HEK293T (cell line): ENCODE results near the gene WIPF3.

Experiments
- CTCF ChIA-PET: fragments of 350-600 bp; formaldehyde crosslinking; extraction: SDS; loops from one replicate; lab custom pipeline; 2021; ENCODE audit warnings: antibody characterized with exemption, inconsistent platforms; lab: Yijun Ruan, JAX
- POLR2A ChIA-PET: fragments of 350-600 bp; formaldehyde crosslinking; extraction: SDS; loops from one replicate; lab custom pipeline; 2020; ENCODE audit warnings: antibody characterized with exemption, inconsistent platforms; lab: Yijun Ruan, JAX
- DNase-seq: peaks from one replicate; pipeline ENCODE4 v3.0.0; 2012; ENCODE audit warnings: mixed read lengths; ENCODE audit errors: extremely low spot score
- ARNT ChIP-seq: fragments of 450-650 bp; IDR thresholded peaks from 2 replicates; pipeline ENCODE4 v1.6.1; 2017; ENCODE audit warnings: mild to moderate bottlenecking
- BHLHE40 ChIP-seq: fragments of 450-650 bp; IDR thresholded peaks from 2 replicates; pipeline ENCODE4 v1.6.1; 2016; ENCODE audit warnings: mild to moderate bottlenecking, moderate library complexity, borderline replicate concordance
- CTBP1 ChIP-seq: fragments of 450-650 bp; IDR thresholded peaks from 2 replicates; pipeline ENCODE4 v1.6.1; 2016; ENCODE audit warnings: borderline replicate concordance
- ELF4 ChIP-seq: fragments of 450-650 bp; IDR thresholded peaks from 2 replicates; pipeline ENCODE4 v1.6.1; 2017; ENCODE audit warnings: antibody characterized with exemption
- FOXA1 ChIP-seq: fragments of 450-650 bp; IDR thresholded peaks from 2 replicates; pipeline ENCODE4 v1.6.1; 2016; ENCODE audit warnings: mild to moderate bottlenecking
- FOXK2 ChIP-seq: fragments of 450-650 bp; IDR thresholded peaks from 2 replicates; pipeline ENCODE4 v1.6.1; 2016; ENCODE audit warnings: mild to moderate bottlenecking
- FOXM1 ChIP-seq: fragments of 450-650 bp; IDR thresholded peaks from 2 replicates; pipeline ENCODE4 v1.6.1; 2017; ENCODE audit warnings: mild to moderate bottlenecking, borderline replicate concordance
- HDGF ChIP-seq: fragments of 450-650 bp; IDR thresholded peaks from 2 replicates; pipeline ENCODE4 v1.6.1; 2017; ENCODE audit warnings: antibody characterized with exemption, borderline replicate concordance
- L3MBTL2 ChIP-seq: fragments of 450-650 bp; conservative IDR thresholded peaks from 2 replicates; pipeline ENCODE4 v1.6.1; 2016; ENCODE audit warnings: mild to moderate bottlenecking
- LEF1 ChIP-seq: fragments of 450-650 bp; IDR thresholded peaks from 2 replicates; pipeline ENCODE4 v1.6.1; 2017; ENCODE audit warnings: mild to moderate bottlenecking, borderline replicate concordance
- NFRKB ChIP-seq: fragments of 450-650 bp; IDR thresholded peaks from 2 replicates; pipeline ENCODE4 v1.6.1; 2016; ENCODE audit warnings: mild to moderate bottlenecking, moderate library complexity
- SP1 ChIP-seq: fragments of 450-650 bp; IDR thresholded peaks from 2 replicates; pipeline ENCODE4 v1.6.1; 2017
- SUZ12 ChIP-seq: fragments of 450-650 bp; IDR thresholded peaks from 2 replicates; pipeline ENCODE4 v1.6.1; 2016; ENCODE audit warnings: mild to moderate bottlenecking
- TARDBP ChIP-seq: fragments of 450-650 bp; IDR thresholded peaks from 2 replicates; pipeline ENCODE4 v1.6.1; 2016
- ZNF384 ChIP-seq: fragments of 450-650 bp; IDR thresholded peaks from 2 replicates; pipeline ENCODE4 v1.6.1; 2016
- TF ChIP-seq, protein P1 (sequence below): fragments of 450-650 bp; IDR thresholded peaks from 2 replicates; pipeline ENCODE4 v1.6.1; 2016

The WIPF3 gene

DNA sequence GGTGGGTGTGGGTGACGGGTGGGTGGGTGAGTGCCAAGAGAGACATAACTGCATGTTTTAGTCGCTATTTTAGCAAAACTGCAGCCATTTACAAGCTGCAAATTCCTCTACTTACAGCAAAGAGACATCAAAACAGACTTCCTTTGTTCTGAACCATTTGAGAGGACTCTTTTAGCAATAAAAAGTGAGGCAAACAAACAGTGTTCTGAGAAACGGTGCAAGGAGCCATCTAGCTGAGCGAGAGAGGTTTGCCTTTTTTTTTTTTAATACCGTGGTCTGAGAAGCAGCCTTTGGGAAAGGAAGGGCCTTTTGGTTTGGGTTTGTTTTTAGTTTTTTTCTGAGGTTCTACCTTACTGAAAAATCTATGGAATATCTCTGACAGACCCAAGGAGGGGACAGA, 120.4 kb downstream of the WIPF3 start:
- TF ChIP-seq SP1 (no peak), CTBP1 (no peak), TARDBP (no peak), FOXM1 (no peak), SUZ12 (no peak), ZNF384 (no peak), NFRKB (no peak), BHLHE40 (no peak), LEF1 (no peak)
- TF ChIP-seq, protein P1, sequence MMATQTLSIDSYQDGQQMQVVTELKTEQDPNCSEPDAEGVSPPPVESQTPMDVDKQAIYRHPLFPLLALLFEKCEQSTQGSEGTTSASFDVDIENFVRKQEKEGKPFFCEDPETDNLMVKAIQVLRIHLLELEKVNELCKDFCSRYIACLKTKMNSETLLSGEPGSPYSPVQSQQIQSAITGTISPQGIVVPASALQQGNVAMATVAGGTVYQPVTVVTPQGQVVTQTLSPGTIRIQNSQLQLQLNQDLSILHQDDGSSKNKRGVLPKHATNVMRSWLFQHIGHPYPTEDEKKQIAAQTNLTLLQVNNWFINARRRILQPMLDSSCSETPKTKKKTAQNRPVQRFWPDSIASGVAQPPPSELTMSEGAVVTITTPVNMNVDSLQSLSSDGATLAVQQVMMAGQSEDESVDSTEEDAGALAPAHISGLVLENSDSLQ, result no peak
- ChIA-PET POLR2A (no interaction called here), CTCF (no interaction called here)
- no peak for DNase-seq

DNA sequence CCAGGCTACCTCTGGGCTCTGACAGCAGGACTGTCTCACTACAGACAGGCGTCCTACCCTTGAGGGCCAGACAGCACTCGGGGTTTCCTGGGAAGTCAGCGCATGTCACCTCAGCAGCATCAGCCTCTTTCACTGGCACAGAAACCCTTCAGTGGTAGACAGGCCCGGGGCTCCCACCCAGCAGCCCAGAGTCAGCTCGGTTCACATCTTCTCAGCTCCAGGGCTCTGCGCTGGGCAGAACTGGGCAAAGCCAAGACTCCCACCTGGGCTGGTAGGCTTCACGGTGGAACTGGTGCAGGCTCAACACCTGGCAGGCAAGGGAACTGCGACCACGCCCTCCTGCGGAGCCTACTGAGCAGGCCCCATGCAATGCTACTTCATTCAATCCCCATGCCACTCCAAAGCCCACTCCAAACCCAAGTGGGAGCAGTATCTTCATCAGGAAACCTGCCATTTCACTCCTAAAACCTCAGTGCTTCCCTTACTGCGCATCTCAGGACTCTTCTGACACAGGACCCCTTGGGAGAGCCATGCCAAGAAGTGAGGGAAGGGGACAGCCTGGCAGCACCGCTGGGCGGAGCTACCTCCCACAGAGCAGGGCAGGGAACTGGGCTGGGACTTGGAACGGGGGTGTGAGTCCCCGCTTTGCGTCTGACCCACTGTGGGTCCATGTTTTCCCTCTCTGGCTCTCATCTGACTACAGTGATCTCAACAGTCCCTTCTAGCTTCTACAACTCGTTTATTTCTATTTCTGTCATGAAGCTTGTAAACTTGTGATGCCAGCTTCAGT, 122.9 kb downstream of the WIPF3 start:
- CTCF ChIA-PET, result interaction anchor here (0.6 kb wide), 1 partner anchor 121 kb away, joined by 3 read pairs; no protein-coding TSS in a partner anchor
- DNase-seq, result no peak
- POLR2A ChIA-PET, result no interaction called here
- TF ChIP-seq SP1 (no peak), FOXK2 (no peak), HDGF (no peak), ZNF384 (no peak), BHLHE40 (no peak), LEF1 (no peak), FOXA1 (no peak), SUZ12 (no peak), TARDBP (no peak), ELF4 (no peak), NFRKB (no peak), L3MBTL2 (no peak), ARNT (no peak)
- TF ChIP-seq, protein P1, result no peak

DNA sequence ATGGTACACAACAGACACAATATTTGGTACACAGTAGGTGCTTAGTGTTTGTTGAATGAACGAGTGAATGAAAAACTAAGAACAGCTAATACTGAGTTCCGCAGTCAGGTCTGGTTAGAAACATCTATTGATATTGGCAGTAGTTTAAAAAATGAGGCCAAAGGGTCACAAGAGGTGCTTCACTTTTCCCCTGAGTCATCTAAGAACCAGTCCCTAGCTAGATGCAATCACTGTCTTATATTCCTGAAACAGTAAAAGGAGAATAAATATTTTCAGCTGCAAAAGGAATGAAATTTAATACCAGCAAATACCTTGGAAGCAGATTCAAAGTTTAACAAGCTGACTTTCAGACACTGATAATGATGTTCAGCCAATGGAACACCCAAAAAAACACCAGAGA, 128.8 kb downstream of the WIPF3 start:
- CTCF ChIA-PET, result interaction anchor here (0.8 to 2.0 kb wide), 2 partner anchors 23 to 126 kb away, joined by 3 to 4 read pairs; no protein-coding TSS in a partner anchor
- POLR2A ChIA-PET, result no interaction called here
- no peak for TF ChIP-seq CTBP1
- TF ChIP-seq LEF1, result no peak
- TF ChIP-seq L3MBTL2, result no peak
- no peak for TF ChIP-seq TARDBP
- no peak for TF ChIP-seq ELF4
- TF ChIP-seq SP1, result no peak
- no peak for TF ChIP-seq SUZ12
- TF ChIP-seq FOXA1, result no peak
- TF ChIP-seq FOXK2, result no peak
- DNase-seq, result no peak

DNA sequence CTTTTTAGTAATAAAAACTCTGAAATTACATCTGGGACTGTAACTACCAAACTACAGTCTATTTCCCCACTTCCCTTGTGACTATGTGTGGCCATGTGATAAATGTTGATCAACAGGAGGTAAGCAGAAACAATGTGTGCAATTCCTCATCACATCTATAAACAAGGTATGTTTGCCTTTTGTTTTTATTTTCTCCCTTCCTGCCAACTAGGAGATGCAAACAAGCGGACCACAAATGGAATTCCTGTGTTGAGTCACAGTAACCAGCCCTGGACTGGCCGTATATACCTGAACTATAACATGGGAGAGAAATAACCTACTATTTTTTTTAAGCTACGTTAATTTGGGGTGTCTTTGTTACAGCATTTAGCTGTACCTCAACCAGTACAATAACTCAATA, 130.8 kb downstream of the WIPF3 start:
- POLR2A ChIA-PET, result no interaction called here
- TF ChIP-seq CTBP1, result no peak
- no peak for TF ChIP-seq SUZ12
- TF ChIP-seq HDGF, result no peak
- no peak for TF ChIP-seq ARNT
- no peak for TF ChIP-seq ELF4
- no peak for TF ChIP-seq TARDBP
- no peak for TF ChIP-seq ZNF384
- TF ChIP-seq SP1, result no peak
- TF ChIP-seq FOXK2, result no peak
- no peak for TF ChIP-seq L3MBTL2
- TF ChIP-seq NFRKB, result no peak
- no peak for TF ChIP-seq FOXA1
- no peak for TF ChIP-seq LEF1
- no peak for TF ChIP-seq FOXM1
- TF ChIP-seq, protein P1, result no peak
- TF ChIP-seq BHLHE40, result no peak
- no peak for DNase-seq
- CTCF ChIA-PET, result no interaction called here

DNA sequence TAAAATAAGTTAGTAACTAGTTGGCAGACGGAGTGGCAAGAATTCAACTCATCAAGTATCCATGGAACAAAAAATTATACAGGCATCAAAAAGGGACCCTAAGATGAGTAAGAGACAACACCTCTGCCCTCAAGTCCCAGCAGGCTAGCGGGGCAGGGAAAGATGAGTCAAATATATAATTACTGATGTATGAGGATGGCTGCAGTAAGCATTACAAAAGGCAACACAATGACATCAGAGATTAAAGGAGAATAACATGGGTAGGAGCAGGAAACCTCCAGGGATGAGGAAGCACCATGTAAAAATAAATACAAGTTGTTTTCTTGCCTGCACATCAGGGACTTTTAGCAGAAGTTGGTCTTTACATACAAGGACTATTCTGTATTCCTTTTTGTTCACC, 133.9 kb downstream of the WIPF3 start:
- ChIA-PET CTCF (interaction anchor here (0.6 kb wide), 1 partner anchor 38 kb away, joined by 5 read pairs; no protein-coding TSS in a partner anchor), POLR2A (no interaction called here)
- no peak for DNase-seq
- no peak for TF ChIP-seq L3MBTL2

DNA sequence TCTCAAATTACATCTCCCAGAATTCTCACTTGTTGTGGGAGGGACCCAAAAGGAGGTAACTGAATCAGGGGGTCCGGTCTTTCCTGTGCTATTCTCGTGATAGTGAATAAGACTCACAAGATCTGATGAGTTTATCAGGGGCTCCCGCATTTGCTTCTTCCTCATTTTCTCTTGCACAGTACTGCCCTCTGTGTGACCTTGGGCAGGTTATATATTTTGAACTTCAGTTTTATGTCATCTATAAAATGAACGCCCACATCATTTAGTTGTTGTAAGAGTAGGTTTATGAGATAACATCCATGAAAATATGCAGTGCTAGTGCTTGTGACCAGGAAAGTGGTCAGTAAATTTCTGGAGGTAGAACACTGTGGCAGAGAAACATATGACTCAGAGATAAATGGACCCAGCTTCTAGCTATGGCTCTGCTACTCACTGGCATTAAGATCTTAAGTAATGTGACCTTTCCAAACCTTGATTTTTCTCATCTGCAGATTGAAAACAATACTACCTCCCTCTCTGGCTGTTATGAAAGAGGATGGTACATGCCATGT, 139.0 kb downstream of the WIPF3 start:
- ChIA-PET CTCF (no interaction called here), POLR2A (no interaction called here)
- DNase-seq, result no peak
- no peak for TF ChIP-seq SP1
- TF ChIP-seq NFRKB, result no peak
- no peak for TF ChIP-seq HDGF
- no peak for TF ChIP-seq SUZ12
- no peak for TF ChIP-seq FOXK2
- TF ChIP-seq L3MBTL2, result no peak
- TF ChIP-seq ZNF384, result no peak
- no peak for TF ChIP-seq FOXA1
- no peak for TF ChIP-seq BHLHE40
- TF ChIP-seq CTBP1, result no peak
- TF ChIP-seq ARNT, result no peak
- no peak for TF ChIP-seq TARDBP
- TF ChIP-seq FOXM1, result no peak
- TF ChIP-seq ELF4, result no peak
- TF ChIP-seq, protein P1, result no peak
- TF ChIP-seq LEF1, result no peak
